Embryonic facial prominence (tissue), 1 donor: ENCODE measurements around the gene IL10RA.
A peak's percentile ranks its signal among the peaks of the same experiment; 100 is the strongest.
"Not testable (repeated sequence)": the region's sequence is repeated elsewhere in the genome, so short reads cannot be mapped to it uniquely, and the experiment has no call there.

Source experiments
- DNase-seq: peaks from one replicate; pipeline ENCODE4 v3.0.0-alpha.2; 2016; ENCODE audit errors: extremely low spot score

The IL10RA gene

GRCh38 chr11:117985953-117986887 is at the start of gene IL10RA:
Gene IL10RA (plus strand): TSS chr11:117986394. CDS start chr11:117986468, 74 bp downstream.
- DNase-seq, result no peak

GRCh38 chr11:117936973-117937372 is 49.2 kb upstream of the IL10RA start:
- no peak for DNase-seq

GRCh38 chr11:117940736-117941135 is 45.5 kb upstream of the IL10RA start:
- DNase-seq, result no peak

DNA sequence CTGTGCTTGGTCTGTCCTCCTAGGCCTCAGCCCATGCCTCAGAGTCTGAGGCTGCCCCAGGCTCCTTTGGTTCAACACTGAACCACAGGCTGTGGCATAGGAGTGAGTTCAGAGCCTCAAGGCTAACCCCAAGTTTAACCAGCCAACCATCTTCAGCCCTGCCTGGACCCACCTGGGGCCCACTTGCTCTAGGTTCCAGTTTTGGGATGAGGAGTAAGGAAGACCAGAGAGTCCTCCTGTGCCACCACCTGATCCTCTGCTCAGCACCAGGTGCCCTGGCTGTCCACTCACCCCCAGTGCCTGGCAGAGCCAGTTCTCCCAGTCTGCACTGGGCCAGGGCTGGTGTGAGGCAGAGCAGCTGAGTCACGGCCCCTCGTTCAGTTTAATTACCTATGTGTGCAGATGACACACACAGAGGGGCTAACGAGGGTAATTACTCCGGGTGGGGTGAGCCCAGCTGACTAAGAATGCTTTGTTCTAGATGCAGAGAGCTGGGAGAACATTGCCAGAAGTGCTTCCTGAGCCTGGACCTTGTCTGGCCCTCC is 45.0 kb upstream of the IL10RA start:
- DNase-seq, result no peak

DNA sequence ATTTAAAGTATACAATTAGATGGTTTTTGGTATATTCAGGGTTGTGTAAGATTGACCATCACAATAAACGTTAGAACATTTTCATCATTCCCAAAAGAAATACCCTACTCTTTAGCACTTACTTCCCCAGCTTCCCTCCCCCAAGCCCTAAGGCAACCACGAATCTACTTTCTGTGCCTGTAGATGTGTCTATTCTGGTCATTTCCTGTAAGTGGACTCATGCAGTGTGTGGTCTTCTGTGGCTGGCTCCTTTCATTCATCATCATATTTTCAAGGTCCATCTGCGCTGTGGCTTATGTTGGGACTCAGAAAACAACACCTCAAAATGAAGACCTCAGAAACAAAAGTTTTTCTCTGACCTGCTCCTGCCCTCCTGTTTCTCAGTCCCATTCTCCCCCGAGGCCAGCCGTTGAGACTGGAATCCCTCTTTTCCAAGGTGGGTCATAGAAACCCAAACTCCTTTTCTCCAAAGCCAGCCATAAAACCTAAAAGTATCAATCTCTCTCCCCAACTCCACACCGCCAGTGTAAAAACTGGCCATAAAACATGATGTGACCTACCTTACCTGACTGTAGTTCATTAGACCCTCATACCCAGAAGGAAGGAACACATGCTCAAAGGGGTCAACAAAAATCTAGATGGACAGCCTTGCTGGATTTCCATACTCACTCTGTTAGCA is 44.1 kb upstream of the IL10RA start:
- DNase-seq, result no peak

DNA sequence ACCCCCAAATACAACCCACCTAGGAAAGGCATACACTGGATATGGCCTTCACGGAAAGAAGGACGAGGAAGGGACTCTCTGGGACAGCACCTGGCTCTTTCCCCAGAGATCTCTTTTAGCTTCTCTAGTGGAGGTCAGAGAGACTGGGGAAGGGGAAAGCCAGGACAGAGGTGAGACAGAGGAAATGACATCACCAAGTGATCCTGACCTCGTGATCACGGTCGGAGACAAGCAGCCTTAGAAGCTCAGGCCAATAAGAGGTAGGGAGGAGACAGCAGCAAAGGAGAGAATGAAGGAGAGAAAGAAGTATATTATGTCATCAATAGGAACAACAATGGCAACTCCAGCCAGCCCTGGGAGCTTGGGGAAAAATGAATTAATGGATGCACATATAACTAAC is 41.6 kb upstream of the IL10RA start:
- no peak for DNase-seq

- DNase-seq, result no peak
These were observed 41.0 kb upstream of the IL10RA start for GRCh38 chr11:117945047-117945810.

DNA sequence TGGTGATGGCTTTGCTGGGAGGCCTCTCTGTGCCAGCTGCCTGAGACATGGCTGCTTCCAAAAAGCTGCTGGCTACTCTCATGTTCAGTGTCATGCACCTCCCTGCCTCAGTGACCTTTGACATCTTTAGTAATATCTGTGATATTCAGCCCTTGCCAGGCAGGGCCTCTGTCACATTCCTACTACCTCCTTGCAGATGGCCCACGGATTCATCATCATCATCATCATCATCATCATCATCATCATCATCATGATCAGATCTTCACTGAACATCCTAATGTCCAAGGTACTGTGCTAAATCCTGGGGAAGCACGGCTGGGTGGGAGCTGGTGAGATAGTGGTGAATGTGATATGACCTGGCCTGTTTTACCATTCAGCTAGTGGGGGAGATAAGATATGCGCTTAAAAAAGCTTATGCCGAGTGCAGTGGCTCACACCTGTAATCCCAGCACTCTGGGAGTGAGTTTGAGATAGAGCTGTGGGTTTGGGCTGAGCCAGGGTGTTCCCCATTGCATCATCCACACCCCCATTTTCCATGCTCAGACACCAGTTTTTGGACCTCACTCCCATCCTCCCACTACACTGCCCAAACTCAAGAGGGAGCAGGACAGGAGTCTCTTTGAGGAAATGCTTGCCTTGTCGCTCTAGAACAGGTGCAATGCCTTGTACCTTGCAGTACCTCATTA is 39.9 kb upstream of the IL10RA start:
- DNase-seq, result no peak

GRCh38 chr11:117946842-117947526 is 39.2 kb upstream of the IL10RA start:
- DNase-seq, result peak; percentile 77

DNA sequence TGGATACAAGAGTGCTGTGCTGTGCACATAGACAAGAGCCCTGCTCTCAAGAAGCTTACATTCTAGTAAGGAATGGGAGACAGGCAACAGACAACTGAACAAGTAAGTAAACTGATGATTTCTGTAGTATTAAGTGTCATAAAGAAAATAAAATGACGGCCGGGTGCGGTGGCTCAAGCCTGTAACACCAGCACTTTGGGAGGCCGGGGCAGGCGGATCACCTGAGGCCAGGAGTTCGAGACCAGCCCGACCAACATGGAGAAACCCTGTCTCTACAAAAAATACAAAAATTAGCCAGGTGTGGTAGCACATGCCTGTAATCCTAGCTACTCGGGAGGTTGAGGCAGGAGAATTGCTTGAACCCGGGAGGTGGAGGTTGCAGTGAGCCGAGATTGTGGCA is 38.4 kb upstream of the IL10RA start:
- DNase-seq, result not testable (repeated sequence)

GRCh38 chr11:117948466-117948865 is 37.7 kb upstream of the IL10RA start:
- DNase-seq, result not testable (repeated sequence)

- no peak for DNase-seq
These were observed 37.1 kb upstream of the IL10RA start for GRCh38 chr11:117949062-117949461.

DNA sequence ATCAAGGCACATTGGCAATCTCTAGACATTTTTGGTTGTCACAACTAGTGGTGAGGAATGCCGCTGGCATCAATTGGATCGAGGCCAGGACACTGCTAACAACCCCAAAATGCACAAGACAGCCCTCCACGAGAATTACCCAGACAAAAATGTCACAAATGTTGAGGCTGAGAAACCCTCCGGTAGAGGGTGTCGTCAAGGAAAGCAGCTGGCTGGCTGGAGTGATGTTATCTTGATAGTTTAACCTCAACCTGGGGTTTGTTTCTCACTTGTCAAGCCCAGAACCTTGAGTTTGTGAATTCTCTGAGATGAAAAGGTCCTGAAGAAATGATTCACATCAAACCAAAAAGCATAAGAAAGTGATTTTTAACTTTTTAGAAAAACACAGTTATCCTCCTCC is 35.9 kb upstream of the IL10RA start:
- no peak for DNase-seq

DNA sequence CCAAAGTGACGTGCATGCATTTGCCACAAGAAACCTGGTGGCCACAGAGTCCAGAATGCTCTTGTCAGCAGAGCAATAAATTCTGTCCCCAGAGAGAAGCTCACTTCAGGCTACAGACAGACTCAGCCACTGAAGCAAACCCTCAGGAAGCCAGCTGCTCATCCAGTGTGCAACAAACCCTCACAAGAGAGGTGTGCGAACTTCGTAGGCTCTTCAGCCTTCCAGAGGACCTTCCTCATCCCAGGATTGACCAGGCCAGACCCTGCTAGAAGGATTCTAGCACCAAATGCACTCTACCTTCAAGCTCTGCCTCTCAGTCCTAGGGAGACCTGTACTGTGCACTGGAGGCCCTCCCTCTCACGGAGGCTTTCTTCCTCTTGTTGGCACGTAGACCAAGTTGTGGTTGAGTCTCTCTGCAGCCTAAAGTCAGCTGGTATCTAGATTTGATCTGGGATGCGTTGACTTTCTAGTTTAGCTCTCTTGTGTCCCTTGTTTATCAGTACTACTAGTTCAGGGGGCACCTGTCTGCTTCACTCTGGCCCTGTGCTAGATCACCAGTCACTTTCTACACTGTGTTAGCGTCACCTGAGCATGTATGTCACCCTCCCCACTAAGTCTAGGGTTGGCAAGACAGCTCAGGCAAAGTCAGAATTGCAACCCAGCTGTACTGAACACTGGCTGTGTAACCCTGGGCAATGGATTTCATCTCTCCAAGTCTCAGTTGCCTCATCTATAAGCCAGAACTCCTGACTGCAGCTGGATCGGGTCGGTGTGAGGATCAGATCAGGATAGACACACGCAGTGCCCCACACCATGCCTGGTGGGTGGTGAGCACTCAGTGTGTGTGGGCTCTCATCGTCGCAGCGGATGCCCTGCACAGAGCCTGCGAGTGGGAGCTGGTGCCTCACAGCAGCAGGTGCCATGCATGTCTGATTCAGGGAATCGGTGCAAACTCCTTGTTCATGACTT is 34.9 kb upstream of the IL10RA start:
- no peak for DNase-seq

GRCh38 chr11:117953024-117953671 is 33.0 kb upstream of the IL10RA start:
- no peak for DNase-seq

GRCh38 chr11:117958949-117959348 is 27.2 kb upstream of the IL10RA start:
- DNase-seq, result no peak

GRCh38 chr11:117959438-117960149 is 26.6 kb upstream of the IL10RA start:
- DNase-seq, result no peak

- DNase-seq, result no peak
These were observed 25.8 kb upstream of the IL10RA start for GRCh38 chr11:117960406-117960805.
